Osteoblast (primary cell): ENCODE measurements around the gene MAD1L1. TPM values are rescaled to one million over a fixed set of nuclear protein-coding genes. Genes with fewer than 3 reads are reported as not detected.

Experiments
- DNase-seq: peaks from one replicate; pipeline ENCODE4 v3.0.0; 2011; ENCODE audit warnings: low spot score, mixed read lengths; ENCODE audit not compliant: insufficient read length; ENCODE audit errors: missing footprints
- H2AFZ ChIP-seq: 2 replicates; pipeline ENCODE4 v1.6.0; 2011; ENCODE audit warnings: mild to moderate bottlenecking, low read length
- H3K27ac ChIP-seq: 2 replicates; pipeline ENCODE4 v1.5.1; 2011; ENCODE audit warnings: mild to moderate bottlenecking, low read depth, low read length, moderate library complexity
- H3K27me3 ChIP-seq: 2 replicates; pipeline ENCODE4 v1.6.0; 2012; ENCODE audit warnings: mild to moderate bottlenecking, control low read depth, inconsistent platforms, low read length, moderate library complexity; ENCODE audit not compliant: insufficient read depth
- H3K36me3 ChIP-seq: 2 replicates; pipeline ENCODE4 v1.5.1; 2011; ENCODE audit warnings: mild to moderate bottlenecking, low read length, control low read depth, moderate library complexity; ENCODE audit not compliant: insufficient read depth
- H3K4me1 ChIP-seq: 2 replicates; pipeline ENCODE4 v1.5.1; 2011; ENCODE audit warnings: mild to moderate bottlenecking, low read length, control low read depth, moderate library complexity; ENCODE audit not compliant: insufficient read depth
- H3K4me2 ChIP-seq: 2 replicates; pipeline ENCODE4 v1.6.0; 2011; ENCODE audit warnings: mild to moderate bottlenecking, low read length; ENCODE audit not compliant: insufficient read depth
- H3K4me3 ChIP-seq: fragments of 200-600 bp; sonication (generic); 3 replicates; pipeline ENCODE4 v1.5.1; 2012; ENCODE audit warnings: mild to moderate bottlenecking, low read length, inconsistent platforms; ENCODE audit not compliant: insufficient read depth
- H3K79me2 ChIP-seq: 2 replicates; pipeline ENCODE4 v1.6.0; 2012; ENCODE audit warnings: mild to moderate bottlenecking, low read length, control low read depth, inconsistent platforms; ENCODE audit not compliant: insufficient read depth
- H3K9me3 ChIP-seq: 2 replicates; pipeline ENCODE4 v1.5.1; 2011; ENCODE audit warnings: low read depth, low read length, control low read depth
- H4K20me1 ChIP-seq: 2 replicates; pipeline ENCODE4 v1.6.0; 2012; ENCODE audit warnings: mild to moderate bottlenecking, low read length, control low read depth; ENCODE audit not compliant: insufficient read depth
- total RNA-seq: library from RNA; depleted of rRNA; stranded (reverse); fragments of >200 nt; gene quantifications from 2 replicates; pipeline ENCODE4 v1.2.3, GENCODE V29; 2012
- TF ChIP-seq, protein P1 (sequence below): IDR thresholded peaks from 2 replicates; pipeline ENCODE4 v1.5.1; 2011; ENCODE audit warnings: mild to moderate bottlenecking, low read depth, low read length, moderate library complexity; ENCODE audit errors: extremely low read depth

MAD1L1 gene
- total RNA-seq, 1 donor: 66.2 TPM

DNA sequence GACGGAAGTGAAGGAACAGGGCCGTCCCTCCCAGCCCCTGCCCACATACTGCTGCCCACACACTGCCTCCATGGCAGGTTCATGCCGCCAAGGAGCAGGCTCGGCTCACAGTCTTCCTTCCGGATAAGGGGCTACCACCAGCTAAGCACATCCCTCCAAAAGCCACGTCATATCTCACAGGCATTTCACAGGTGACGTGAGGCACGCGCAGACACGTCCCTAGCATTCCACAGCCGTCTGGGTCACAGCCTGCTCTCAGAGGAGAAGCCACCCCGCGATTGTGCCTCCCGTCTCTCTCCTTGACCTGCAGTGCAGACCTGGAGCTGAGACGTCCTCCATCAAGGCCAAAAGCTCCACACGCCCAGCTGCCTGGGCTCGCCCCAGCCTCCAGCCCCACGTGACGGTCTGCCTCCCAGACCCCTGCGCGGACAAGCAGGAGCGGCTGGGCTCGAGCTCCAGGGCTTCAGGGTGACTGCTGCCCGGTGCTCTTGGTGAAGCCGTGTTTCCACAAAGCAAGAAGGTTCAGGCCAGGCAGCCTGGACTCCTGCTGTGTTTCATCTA lies 114.0 kb downstream of the MAD1L1 start:
- no peaks in the 10 kb centered on the region for H3K27me3 ChIP-seq
- no peak overlapping the region for H2AFZ ChIP-seq
- H3K9me3 ChIP-seq: no peaks in the 10 kb centered on the region
- no peak overlapping the region for H3K27ac ChIP-seq
- H3K4me3 ChIP-seq: no peak overlapping the region
- H3K36me3 ChIP-seq: no peaks in the 10 kb centered on the region
- H3K4me2 ChIP-seq: no peak overlapping the region
- no peak for DNase-seq
- TF ChIP-seq, protein P1, sequence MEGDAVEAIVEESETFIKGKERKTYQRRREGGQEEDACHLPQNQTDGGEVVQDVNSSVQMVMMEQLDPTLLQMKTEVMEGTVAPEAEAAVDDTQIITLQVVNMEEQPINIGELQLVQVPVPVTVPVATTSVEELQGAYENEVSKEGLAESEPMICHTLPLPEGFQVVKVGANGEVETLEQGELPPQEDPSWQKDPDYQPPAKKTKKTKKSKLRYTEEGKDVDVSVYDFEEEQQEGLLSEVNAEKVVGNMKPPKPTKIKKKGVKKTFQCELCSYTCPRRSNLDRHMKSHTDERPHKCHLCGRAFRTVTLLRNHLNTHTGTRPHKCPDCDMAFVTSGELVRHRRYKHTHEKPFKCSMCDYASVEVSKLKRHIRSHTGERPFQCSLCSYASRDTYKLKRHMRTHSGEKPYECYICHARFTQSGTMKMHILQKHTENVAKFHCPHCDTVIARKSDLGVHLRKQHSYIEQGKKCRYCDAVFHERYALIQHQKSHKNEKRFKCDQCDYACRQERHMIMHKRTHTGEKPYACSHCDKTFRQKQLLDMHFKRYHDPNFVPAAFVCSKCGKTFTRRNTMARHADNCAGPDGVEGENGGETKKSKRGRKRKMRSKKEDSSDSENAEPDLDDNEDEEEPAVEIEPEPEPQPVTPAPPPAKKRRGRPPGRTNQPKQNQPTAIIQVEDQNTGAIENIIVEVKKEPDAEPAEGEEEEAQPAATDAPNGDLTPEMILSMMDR: no peak
- H4K20me1 ChIP-seq: peaks cover 15% of the 10 kb centered on the region
- peaks cover 26% of the 10 kb centered on the region for H3K4me1 ChIP-seq
- no peaks in the 10 kb centered on the region for H3K79me2 ChIP-seq

DNA sequence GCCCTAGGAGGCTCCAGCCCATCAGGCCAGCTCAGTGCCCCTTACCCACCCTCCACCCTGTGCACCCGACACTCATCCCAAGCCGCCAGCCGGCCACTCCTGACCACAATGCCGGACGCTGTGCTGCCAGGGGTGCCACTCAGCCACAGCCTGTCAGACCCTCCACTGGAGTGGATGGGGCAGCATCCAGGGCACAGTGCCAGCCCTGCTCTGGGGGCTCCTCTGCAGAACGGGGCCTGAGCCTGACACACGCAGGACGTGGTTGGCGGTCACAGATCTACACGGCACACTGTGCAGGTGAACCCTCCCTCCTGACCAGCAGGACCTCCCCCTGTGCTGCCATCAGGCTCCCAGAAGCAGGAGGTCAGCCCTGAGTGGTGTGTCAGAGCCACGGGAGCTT lies 114.7 kb downstream of the MAD1L1 start:
- Histone ChIP-seq H4K20me1 (peaks cover 15% of the 10 kb centered on the region), H3K4me3 (no peak overlapping the region), H2AFZ (no peak overlapping the region), H3K36me3 (no peaks in the 10 kb centered on the region), H3K27ac (no peak overlapping the region), H3K9me3 (no peaks in the 10 kb centered on the region), H3K79me2 (no peaks in the 10 kb centered on the region), H3K4me2 (no peak overlapping the region), H3K27me3 (no peaks in the 10 kb centered on the region), H3K4me1 (peaks cover 28% of the 10 kb centered on the region)
- TF ChIP-seq, protein P1: no peak
- DNase-seq: no peak

DNA sequence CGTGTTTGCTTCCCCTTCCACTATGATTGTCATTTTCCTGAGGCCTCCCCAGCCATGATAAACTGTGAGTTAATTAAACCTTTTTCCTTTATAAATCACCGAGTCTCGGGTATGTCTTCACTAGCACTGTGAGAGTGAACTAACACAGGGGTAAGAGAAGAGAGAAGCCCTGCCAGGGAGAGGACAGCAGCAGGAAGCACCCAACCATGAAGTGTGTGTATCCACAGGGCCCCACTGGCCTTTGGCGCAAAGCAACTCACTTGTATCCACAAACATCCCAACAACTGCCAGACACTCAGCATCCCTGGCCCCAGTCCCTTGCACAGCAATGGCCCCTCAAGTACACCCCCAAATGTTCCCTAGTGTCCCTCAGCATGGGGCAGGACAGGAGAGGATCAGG lies 115.1 kb downstream of the MAD1L1 start:
- peaks cover 15% of the 10 kb centered on the region for H4K20me1 ChIP-seq
- H3K4me3 ChIP-seq: no peak overlapping the region
- no peak overlapping the region for H2AFZ ChIP-seq
- no peak overlapping the region for H3K4me2 ChIP-seq
- TF ChIP-seq, protein P1: no peak
- H3K27ac ChIP-seq: no peak overlapping the region
- no peaks in the 10 kb centered on the region for H3K79me2 ChIP-seq
- H3K9me3 ChIP-seq: no peaks in the 10 kb centered on the region
- H3K27me3 ChIP-seq: no peaks in the 10 kb centered on the region
- no peak for DNase-seq
- peaks cover 28% of the 10 kb centered on the region for H3K4me1 ChIP-seq
- H3K36me3 ChIP-seq: no peaks in the 10 kb centered on the region

DNA sequence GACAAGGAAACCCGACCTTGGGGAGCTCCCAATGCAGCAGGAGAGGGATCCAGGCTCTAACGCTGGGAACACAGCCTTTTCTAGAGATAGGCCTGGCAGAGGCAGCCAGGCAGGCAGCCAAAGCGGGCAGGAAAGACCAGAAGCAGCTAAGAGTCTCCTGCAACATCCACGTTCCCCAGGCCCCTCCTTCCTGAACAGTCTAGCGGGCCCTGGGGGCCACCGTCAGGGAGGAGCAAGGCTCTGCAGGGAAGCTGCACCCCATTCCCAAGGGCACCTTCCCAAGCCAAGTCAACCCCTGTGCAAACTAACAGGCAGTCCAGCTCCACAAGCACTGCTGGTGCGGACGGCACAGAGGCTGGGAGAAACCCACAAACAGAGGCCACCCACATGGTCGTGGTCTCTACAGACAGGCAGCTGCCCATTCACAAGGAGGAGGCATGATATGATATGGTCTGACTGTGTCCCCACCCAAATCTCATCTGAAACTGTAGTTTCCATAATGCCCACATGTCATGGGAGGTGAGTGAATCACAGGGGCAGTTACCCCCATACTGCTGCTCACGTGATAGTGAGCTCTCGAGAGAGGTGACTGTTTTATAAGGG lies 115.7 kb downstream of the MAD1L1 start:
- H3K27ac ChIP-seq: no peak overlapping the region
- no peak overlapping the region for H3K4me3 ChIP-seq
- TF ChIP-seq, protein P1: no peak
- H3K4me2 ChIP-seq: no peak overlapping the region
- no peaks in the 10 kb centered on the region for H3K9me3 ChIP-seq
- H3K79me2 ChIP-seq: peaks cover 4% of the 10 kb centered on the region
- peaks cover 15% of the 10 kb centered on the region for H4K20me1 ChIP-seq
- peaks cover 28% of the 10 kb centered on the region for H3K4me1 ChIP-seq
- H3K36me3 ChIP-seq: no peaks in the 10 kb centered on the region
- no peaks in the 10 kb centered on the region for H3K27me3 ChIP-seq
- no peak for DNase-seq
- H2AFZ ChIP-seq: no peak overlapping the region
